ENCODE measurements around the gene SORCS1. TPM values are rescaled to one million over a fixed set of nuclear protein-coding genes. Genes with fewer than 3 reads are reported as not detected.
A peak's percentile ranks its signal among the peaks of the same experiment; 100 is the strongest.

The SORCS1 gene
- total and polyA plus RNA-seq, 2 of the 13 experiments (the other 11 are each of a cell fraction or from before 2014, with no cell fraction given) = not detected

- TF ChIP-seq TEAD3 (CRISPR knock-in tag; optimal IDR thresholded peaks at IDR 0.05; ENCODE audit: borderline replicate concordance) (peak; percentile 47), THAP7 (CRISPR knock-in tag; IDR thresholded peaks at IDR 0.05) (no peak), ZSCAN30 (CRISPR knock-in tag; IDR thresholded peaks at IDR 0.05) (no peak), ELK4 (CRISPR knock-in tag; IDR thresholded peaks at IDR 0.05; ENCODE audit: borderline replicate concordance) (no peak), TCF12 (IDR thresholded peaks at IDR 0.05) (no peak), TCF12 (CRISPR knock-in tag; IDR thresholded peaks at IDR 0.05) (no peak), NR2F1 (CRISPR knock-in tag; IDR thresholded peaks at IDR 0.05) (peak; percentile 80 to 88), ZNF205 (CRISPR knock-in tag; IDR thresholded peaks at IDR 0.05) (no peak), IKZF4 (CRISPR knock-in tag; IDR thresholded peaks at IDR 0.05; ENCODE audit: borderline replicate concordance, low read depth, not compliant biosample characterization) (no peak), NR2F2 (IDR thresholded peaks at IDR 0.05; ENCODE audit: borderline replicate concordance, low read depth) (peak; percentile 57; the same call in 1 of the 2 replicates), TRIM24 (CRISPR knock-in tag; IDR thresholded peaks at IDR 0.05) (no peak), ATF4 (CRISPR knock-in tag; IDR thresholded peaks at IDR 0.05) (peak in 1 of 2 experiments; percentile 92; a peak in 2 of 4 replicates), SOX5 (CRISPR knock-in tag; IDR thresholded peaks at IDR 0.05; ENCODE audit: borderline replicate concordance) (0 out of 2 replicates have a peak, but pooled peaks have one; percentile 11), ZNF816 (CRISPR knock-in tag; IDR thresholded peaks at IDR 0.05; ENCODE audit: borderline replicate concordance) (no peak), POLR2AphosphoS2 (IDR thresholded peaks at IDR 0.05; ENCODE audit: low read depth, low read length) (no peak), HNF1A (IDR thresholded peaks at IDR 0.05; ENCODE audit: low read depth) (no peak), HNF1A (CRISPR knock-in tag; IDR thresholded peaks at IDR 0.05; ENCODE audit: borderline replicate concordance) (no peak), ZKSCAN5 (CRISPR knock-in tag; IDR thresholded peaks at IDR 0.05) (no peak)
Observed at GRCh38 chr10:107094824-107095522, 69.5 kb downstream of the SORCS1 start (continued).

All from HepG2 (cell line).